ENCODE measurements around the gene ARHGAP28.

The ARHGAP28 gene

DNA sequence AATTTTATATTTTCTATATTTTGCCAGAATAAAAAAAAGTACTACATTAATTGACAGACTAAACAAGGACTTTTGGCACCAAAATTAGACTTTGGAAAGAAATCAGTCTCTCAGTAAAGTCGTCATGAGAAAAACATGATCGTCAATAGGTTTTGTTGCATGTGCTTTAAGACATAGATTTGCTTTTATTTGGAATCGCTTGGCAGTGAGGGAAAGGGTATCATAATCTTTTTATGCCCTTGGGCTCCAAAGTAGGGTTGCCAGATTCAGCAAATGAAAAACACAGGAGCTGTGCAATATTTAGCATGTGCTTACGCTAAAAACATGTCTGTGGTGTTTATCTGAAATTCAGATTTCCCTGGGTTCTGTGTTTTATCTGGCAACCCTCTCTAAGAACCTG is 210.5 kb downstream of the ARHGAP28 start:
- DNase-seq = no peak

DNA sequence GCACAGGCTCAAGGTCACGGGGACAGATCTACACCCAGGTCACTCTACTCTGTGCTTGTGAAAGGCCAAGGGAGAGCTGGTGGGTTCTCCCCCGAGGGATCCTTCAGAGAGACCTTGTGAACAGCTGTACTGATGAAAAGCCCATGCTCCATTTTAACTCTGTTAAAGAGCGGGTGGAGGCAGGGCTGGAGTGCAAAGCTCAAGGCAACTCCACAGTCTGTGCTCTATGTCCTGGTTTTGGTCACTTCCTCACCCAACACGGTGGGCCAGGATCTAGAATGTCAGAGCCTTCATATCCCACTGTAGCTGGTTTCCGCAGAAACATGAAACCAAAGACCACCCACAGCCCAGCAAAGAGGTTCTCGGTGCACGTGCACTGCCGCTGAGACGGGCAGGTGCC is 210.9 kb downstream of the ARHGAP28 start:
- DNase-seq = no peak

- no peak for DNase-seq
Measured at GRCh38 chr18:6941996-6942395, 212.5 kb downstream of the ARHGAP28 start.

DNA sequence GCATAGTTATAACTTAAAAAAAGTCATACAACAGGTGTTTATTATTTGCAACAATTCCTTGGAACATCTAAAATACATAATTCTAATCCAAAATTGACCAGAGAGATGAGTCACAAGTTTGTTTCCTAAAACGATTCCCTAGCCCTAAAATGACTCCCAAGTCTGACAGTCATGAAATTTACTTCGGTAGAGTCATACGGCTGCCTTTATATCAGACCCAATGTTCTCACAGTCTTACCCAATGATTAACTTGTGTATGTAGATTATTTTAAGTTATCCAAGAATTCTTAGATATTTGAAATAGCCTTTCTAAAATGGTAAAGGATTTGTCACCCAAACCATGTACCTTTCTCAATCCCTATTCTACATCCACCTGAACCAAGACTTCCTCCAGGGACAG is 213.2 kb downstream of the ARHGAP28 start:
- DNase-seq = no peak

DNA sequence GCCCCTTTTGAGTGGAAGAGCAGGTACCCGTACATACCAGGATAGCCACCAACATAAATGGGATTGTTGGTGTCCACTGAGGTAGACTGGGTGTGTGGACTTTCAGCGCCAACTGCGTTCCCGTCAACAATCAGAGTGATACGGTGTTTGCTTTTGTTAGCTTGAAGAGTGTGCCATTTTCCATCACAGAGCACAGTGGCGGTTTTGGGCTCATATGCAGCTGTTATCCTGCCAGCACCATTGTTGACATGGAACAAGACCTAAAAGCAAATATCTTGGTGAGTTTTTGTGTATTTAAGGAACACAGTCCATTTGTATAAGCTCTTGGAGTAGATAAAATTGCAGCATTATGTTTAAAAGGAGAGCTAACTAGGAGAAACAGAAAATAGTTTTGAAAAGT is 213.6 kb downstream of the ARHGAP28 start:
- DNase-seq = no peak

DNA sequence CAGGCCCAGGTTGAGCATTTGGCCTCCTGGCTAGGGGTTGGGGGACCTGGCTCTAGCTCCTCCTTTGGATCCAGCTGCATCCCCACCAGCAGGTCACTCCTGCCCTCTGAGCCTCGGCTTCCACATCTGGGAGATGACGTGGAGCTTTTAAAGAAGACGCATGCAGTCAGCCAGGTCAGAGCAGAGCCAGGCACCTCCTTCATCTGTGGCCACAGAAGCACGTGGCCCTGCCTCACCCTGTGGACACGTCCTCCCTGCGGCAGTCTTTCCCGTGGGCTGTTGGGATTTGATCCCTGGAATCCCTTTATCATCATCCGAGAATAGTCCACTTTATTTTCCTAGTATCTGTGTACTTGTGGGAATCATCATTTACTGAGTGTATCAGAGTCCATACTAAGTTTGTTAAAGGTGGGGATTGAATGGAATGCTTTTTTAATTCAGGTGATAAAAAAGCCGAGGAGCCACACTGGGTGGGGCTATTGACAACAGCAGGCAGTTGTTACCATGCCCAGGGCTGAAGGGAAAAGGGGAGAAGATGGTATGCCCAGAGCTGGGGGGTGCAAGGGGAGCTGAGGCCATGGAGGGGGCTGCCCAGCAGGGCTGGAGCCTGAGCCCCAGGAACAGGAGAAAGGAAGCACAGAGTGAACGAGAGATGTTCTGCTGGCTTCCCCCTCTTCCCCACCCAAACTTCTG is 218.0 kb downstream of the ARHGAP28 start:
- DNase-seq = no peak

- no peak for DNase-seq
Measured at GRCh38 chr18:6948281-6949055, 219.0 kb downstream of the ARHGAP28 start.

DNA sequence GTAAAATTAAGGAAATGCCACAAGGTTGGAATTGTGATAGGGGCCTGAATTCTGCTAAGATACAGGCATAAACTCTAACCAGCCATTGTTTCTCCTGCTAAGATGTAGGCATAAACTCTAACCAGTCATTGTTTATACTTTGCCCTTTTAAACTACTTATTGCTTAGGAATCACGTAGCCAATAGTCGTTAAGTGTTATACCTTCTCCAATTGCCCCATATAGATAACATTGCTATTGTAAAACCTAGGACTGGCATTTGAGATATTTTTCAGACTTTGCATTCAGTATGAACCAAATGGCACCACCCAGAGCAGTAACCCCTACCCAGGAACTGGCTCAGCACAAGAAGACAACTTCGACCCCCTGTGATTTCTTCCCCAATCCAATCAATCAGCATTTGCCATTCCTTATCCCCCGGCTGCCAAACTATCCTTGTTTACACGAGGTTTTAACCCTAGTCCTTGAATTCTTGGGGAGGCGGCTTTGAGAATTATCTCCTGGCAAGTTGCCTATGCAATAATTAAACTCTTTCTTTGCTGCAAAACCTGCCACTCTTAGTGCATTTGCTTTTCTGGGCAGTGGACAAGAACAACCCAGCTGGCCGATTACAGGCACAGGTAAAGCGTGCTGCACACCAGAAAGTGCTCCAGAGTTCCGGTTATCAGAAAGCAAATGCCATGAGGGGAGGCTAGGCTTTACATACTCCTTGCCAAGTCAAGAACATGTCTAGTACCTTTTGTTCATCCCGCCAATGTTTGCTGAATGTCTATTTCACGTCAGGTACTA is 220.5 kb downstream of the ARHGAP28 start:
- no peak for DNase-seq

GRCh38 chr18:6950641-6951040 is 221.1 kb downstream of the ARHGAP28 start:
- no peak for DNase-seq

GRCh38 chr18:6951336-6952090 is 222.0 kb downstream of the ARHGAP28 start:
- DNase-seq = no peak

- DNase-seq = no peak
Measured at GRCh38 chr18:6954501-6954900, 225.0 kb downstream of the ARHGAP28 start.

- no peak for DNase-seq
Measured at GRCh38 chr18:6955304-6955703, 225.8 kb downstream of the ARHGAP28 start.

DNA sequence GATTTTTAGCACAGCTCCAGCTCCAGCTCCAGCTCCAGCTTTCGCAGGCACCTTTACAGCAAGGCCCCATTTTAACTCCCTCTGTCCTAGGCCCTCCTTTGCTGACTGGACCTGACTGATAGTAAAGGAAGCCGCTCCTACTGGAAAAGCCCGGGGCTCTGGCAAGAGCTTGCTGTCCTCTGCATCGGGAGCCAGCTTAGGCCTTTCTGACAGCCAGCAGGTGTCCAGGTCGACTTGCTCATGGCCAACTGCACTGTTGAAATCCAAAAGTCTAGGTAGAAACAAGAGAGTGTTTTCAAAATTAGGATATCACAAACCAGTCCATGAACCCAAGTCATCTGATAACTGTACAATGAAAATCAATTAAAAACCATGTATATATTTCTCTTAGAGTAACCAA is 227.0 kb downstream of the ARHGAP28 start:
- DNase-seq = no peak

- no peak for DNase-seq
Measured at GRCh38 chr18:6956999-6957398, 227.5 kb downstream of the ARHGAP28 start.

- DNase-seq = no peak
Measured at GRCh38 chr18:6959110-6959509, 229.6 kb downstream of the ARHGAP28 start.

DNA sequence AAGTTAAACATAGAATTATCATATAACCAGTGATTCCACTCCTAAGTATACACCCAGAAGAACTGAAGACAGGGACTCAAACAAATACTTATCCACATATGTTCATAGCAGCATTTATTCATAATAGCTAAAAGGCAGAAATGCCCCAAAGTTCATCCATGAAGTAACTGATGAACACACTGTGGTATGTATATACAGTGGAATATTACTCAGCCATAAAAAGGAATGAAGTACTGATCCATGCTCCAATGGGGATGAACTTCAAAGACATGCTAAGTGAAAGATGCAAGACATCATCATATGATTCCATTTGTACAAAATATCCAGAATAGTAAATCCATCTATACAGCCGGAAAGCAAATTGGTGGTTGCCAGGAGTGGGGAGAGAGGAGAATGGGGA is 230.6 kb downstream of the ARHGAP28 start:
- no peak for DNase-seq

GRCh38 chr18:6960656-6961055 is 231.1 kb downstream of the ARHGAP28 start:
- no peak for DNase-seq

- DNase-seq = no peak
Measured at GRCh38 chr18:6961331-6961730, 231.8 kb downstream of the ARHGAP28 start.

- DNase-seq = no peak
Measured at GRCh38 chr18:6962571-6963451, 233.3 kb downstream of the ARHGAP28 start.

GRCh38 chr18:6963452-6964097 is 234.1 kb downstream of the ARHGAP28 start:
- no peak for DNase-seq

Measured in T-helper 1 cell (primary cell).